HEK293 (cell line): ENCODE results near the gene NHS.

Source experiments
- CTCF ChIA-PET: fragments of 350-600 bp; formaldehyde crosslinking; extraction: SDS; loops from one replicate; lab custom pipeline; 2021; ENCODE audit warnings: antibody characterized with exemption; lab: Yijun Ruan, JAX
- POLR2A ChIA-PET: fragments of 300-600 bp; formaldehyde crosslinking; extraction: SDS; loops from one replicate; lab custom pipeline; 2020; ENCODE audit warnings: antibody characterized with exemption, inconsistent platforms; lab: Yijun Ruan, JAX
- H3K27ac ChIP-seq: fragments of 200-500 bp; sonication (Bioruptor generic); 2 replicates; pipeline ENCODE4 v1.5.1; 2014; ENCODE audit warnings: low read depth, low read length, control low read depth, inconsistent platforms; ENCODE audit errors: extremely low read depth
- H3K36me3 ChIP-seq, 2 experiments: fragments of 200-500 bp in 1 of 2; sonication (Bioruptor generic) in 1 of 2; 1 replicate in 1 of 2; 2 replicates in 1 of 2; pipeline ENCODE4 v1.5.1; 2014 to 2017; ENCODE audit warnings: inconsistent platforms in 2 of 2, low read length in 2 of 2; ENCODE audit not compliant: control insufficient read depth in 2 of 2, insufficient read depth in 1 of 2
- H3K4me1 ChIP-seq: fragments of 200-500 bp; sonication (Bioruptor generic); 2 replicates; pipeline ENCODE4 v1.5.1; 2014; ENCODE audit warnings: mild to moderate bottlenecking, low read length, inconsistent platforms; ENCODE audit not compliant: control insufficient read depth, insufficient read depth
- H3K4me3 ChIP-seq: 2 replicates; pipeline ENCODE4 v1.5.1; 2011; ENCODE audit warnings: low read depth, mild to moderate bottlenecking, control low read depth, low read length, moderate library complexity
- H3K9me3 ChIP-seq: fragments of 200-500 bp; sonication (Bioruptor generic); 2 replicates; pipeline ENCODE4 v1.5.1; 2014; ENCODE audit warnings: low read depth, low read length, inconsistent platforms; ENCODE audit not compliant: control insufficient read depth, insufficient read depth
- IKZF3 ChIP-seq: fragments of 450-650 bp; IDR thresholded peaks from 2 replicates; pipeline ENCODE4 v1.5.0; 2018; ENCODE audit warnings: missing biosample characterization, mild to moderate bottlenecking, missing genetic modification characterization, moderate library complexity
- INSM2 ChIP-seq: fragments of 450-650 bp; formaldehyde crosslinking; IDR thresholded peaks from 2 replicates; pipeline ENCODE4 v1.5.1; 2016; ENCODE audit warnings: missing biosample characterization, missing genetic modification characterization
- KLF10 ChIP-seq: fragments of 450-650 bp; IDR thresholded peaks from 2 replicates; pipeline ENCODE4 v1.5.1; 2018; ENCODE audit warnings: missing biosample characterization, mild to moderate bottlenecking, missing genetic modification characterization
- PRDM4 ChIP-seq: fragments of 450-650 bp; formaldehyde crosslinking; IDR thresholded peaks from 2 replicates; pipeline ENCODE4 v1.5.1; 2017; ENCODE audit warnings: missing biosample characterization, missing genetic modification characterization
- TRIM28 ChIP-seq: IDR thresholded peaks from 2 replicates; pipeline ENCODE4 v1.6.1; 2011; ENCODE audit warnings: low read length, control low read depth, borderline replicate concordance
- ZBTB49 ChIP-seq: fragments of 450-650 bp; formaldehyde crosslinking; IDR thresholded peaks from 2 replicates; pipeline ENCODE4 v1.5.1; 2016; ENCODE audit warnings: missing biosample characterization, missing genetic modification characterization, low read depth
- ZNF138 ChIP-seq: fragments of 450-650 bp; formaldehyde crosslinking; IDR thresholded peaks from 2 replicates; pipeline ENCODE4 v1.5.1; 2016; ENCODE audit warnings: missing biosample characterization, missing genetic modification characterization, borderline replicate concordance
- ZNF155 ChIP-seq: fragments of 450-650 bp; formaldehyde crosslinking; IDR thresholded peaks from 2 replicates; pipeline ENCODE4 v1.5.1; 2016; ENCODE audit warnings: missing biosample characterization, missing genetic modification characterization
- ZNF26 ChIP-seq: fragments of 450-650 bp; formaldehyde crosslinking; IDR thresholded peaks from 2 replicates; pipeline ENCODE4 v1.5.1; 2016; ENCODE audit warnings: missing biosample characterization, missing genetic modification characterization
- ZNF302 ChIP-seq: fragments of 450-650 bp; formaldehyde crosslinking; IDR thresholded peaks from 2 replicates; pipeline ENCODE4 v1.5.1; 2016; ENCODE audit warnings: missing biosample characterization, missing genetic modification characterization, low read depth
- ZNF362 ChIP-seq: fragments of 450-650 bp; formaldehyde crosslinking; IDR thresholded peaks from 2 replicates; pipeline ENCODE4 v1.5.1; 2016; ENCODE audit warnings: missing biosample characterization, missing genetic modification characterization
- ZNF404 ChIP-seq: fragments of 450-650 bp; formaldehyde crosslinking; IDR thresholded peaks from 2 replicates; pipeline ENCODE4 v1.5.1; 2017; ENCODE audit warnings: missing biosample characterization, missing genetic modification characterization
- ZNF501 ChIP-seq: fragments of 450-650 bp; formaldehyde crosslinking; IDR thresholded peaks from 2 replicates; pipeline ENCODE4 v1.5.1; 2016; ENCODE audit warnings: missing biosample characterization, missing genetic modification characterization
- ZNF510 ChIP-seq: fragments of 450-650 bp; formaldehyde crosslinking; IDR thresholded peaks from 2 replicates; pipeline ENCODE4 v1.5.1; 2018; ENCODE audit warnings: mild to moderate bottlenecking, missing genetic modification characterization, missing biosample characterization; ENCODE audit not compliant: insufficient replicate concordance
- ZNF555 ChIP-seq: fragments of 450-650 bp; formaldehyde crosslinking; conservative IDR thresholded peaks from 2 replicates; pipeline ENCODE4 v1.5.1; 2017; ENCODE audit warnings: missing biosample characterization, mild to moderate bottlenecking, missing genetic modification characterization, inconsistent platforms
- ZNF560 ChIP-seq: fragments of 450-650 bp; formaldehyde crosslinking; IDR thresholded peaks from 2 replicates; pipeline ENCODE4 v1.5.1; 2017; ENCODE audit warnings: missing biosample characterization, missing genetic modification characterization, borderline replicate concordance
- ZNF585B ChIP-seq: fragments of 450-650 bp; formaldehyde crosslinking; IDR thresholded peaks from 2 replicates; pipeline ENCODE4 v1.5.1; 2016; ENCODE audit warnings: missing biosample characterization, missing genetic modification characterization
- ZNF600 ChIP-seq: fragments of 450-650 bp; formaldehyde crosslinking; IDR thresholded peaks from 2 replicates; pipeline ENCODE4 v1.5.1; 2016; ENCODE audit warnings: missing biosample characterization, missing genetic modification characterization
- ZNF664 ChIP-seq: fragments of 450-650 bp; formaldehyde crosslinking; IDR thresholded peaks from 2 replicates; pipeline ENCODE4 v1.5.1; 2016; ENCODE audit warnings: missing biosample characterization, missing genetic modification characterization
- ZNF677 ChIP-seq: fragments of 450-650 bp; IDR thresholded peaks from 2 replicates; pipeline ENCODE4 v1.5.0; 2018; ENCODE audit warnings: missing biosample characterization, mild to moderate bottlenecking, missing genetic modification characterization, moderate library complexity
- ZNF704 ChIP-seq: fragments of 450-650 bp; formaldehyde crosslinking; IDR thresholded peaks from 2 replicates; pipeline ENCODE4 v1.5.1; 2016; ENCODE audit warnings: missing biosample characterization, missing genetic modification characterization
- ZNF837 ChIP-seq: fragments of 450-650 bp; formaldehyde crosslinking; IDR thresholded peaks from 2 replicates; pipeline ENCODE4 v1.5.1; 2016; ENCODE audit warnings: missing biosample characterization, missing genetic modification characterization
- ZNF843 ChIP-seq: fragments of 450-650 bp; formaldehyde crosslinking; IDR thresholded peaks from 2 replicates; pipeline ENCODE4 v1.5.1; 2016; ENCODE audit warnings: missing biosample characterization, missing genetic modification characterization

The NHS gene

GRCh38 chrX:17719711-17720110 lies 344.7 kb downstream of the NHS start (continued):
- TF ChIP-seq ZNF837 (tag by site-specific recombination), result no peak
- TF ChIP-seq ZNF600 (tag by site-specific recombination), result no peak
- TF ChIP-seq ZNF555 (tag by site-specific recombination), result no peak
- TF ChIP-seq ZNF510, result no peak
- TF ChIP-seq PRDM4 (tag by site-specific recombination), result no peak
- no peak for TF ChIP-seq ZBTB49

- ChIA-PET CTCF (no interaction called here), POLR2A (no interaction called here)
- H3K4me3 ChIP-seq, result no peak overlapping the region
Measured at GRCh38 chrX:17721715-17722114, 346.7 kb downstream of the NHS start.

More at GRCh38 chrX:17721715-17722114, 346.7 kb downstream of the NHS start:
- no peak for TF ChIP-seq ZNF585B
- TF ChIP-seq ZNF501 (tag by site-specific recombination), result no peak
- no peak for TF ChIP-seq ZNF404 (tag by site-specific recombination)
- no peak for TF ChIP-seq INSM2
- TF ChIP-seq ZNF677 (tag by site-specific recombination), result no peak
- no peak for TF ChIP-seq KLF10 (tag by site-specific recombination)
- no peak for TF ChIP-seq ZNF843 (tag by site-specific recombination)
- TF ChIP-seq ZNF138 (tag by site-specific recombination), result no peak
- no peak for TF ChIP-seq IKZF3 (tag by site-specific recombination)
- no peak for TF ChIP-seq ZNF704
- no peak for TF ChIP-seq ZNF362 (tag by site-specific recombination)
- no peak for TF ChIP-seq ZNF560 (tag by site-specific recombination)
- TF ChIP-seq ZNF664, result no peak
- no peak for TF ChIP-seq ZNF26 (tag by site-specific recombination)
- no peak for TF ChIP-seq ZNF302 (tag by site-specific recombination)
- no peak for TF ChIP-seq ZNF155
- TF ChIP-seq TRIM28, result no peak
- Histone ChIP-seq H3K4me1 (no peaks in the 10 kb centered on the region), H3K9me3 (no peaks in the 10 kb centered on the region), H3K27ac (no peak overlapping the region), H3K36me3 (peaks cover 0 to 16% of the 10 kb centered on the region in 2 experiments; a peak in 1 of 3 replicates)
